ENCODE measurements around the gene LNP1.
"Not testable (repeated sequence)": the region's sequence is repeated elsewhere in the genome, so short reads cannot be mapped to it uniquely, and the experiment has no call there.

The LNP1 gene

DNA sequence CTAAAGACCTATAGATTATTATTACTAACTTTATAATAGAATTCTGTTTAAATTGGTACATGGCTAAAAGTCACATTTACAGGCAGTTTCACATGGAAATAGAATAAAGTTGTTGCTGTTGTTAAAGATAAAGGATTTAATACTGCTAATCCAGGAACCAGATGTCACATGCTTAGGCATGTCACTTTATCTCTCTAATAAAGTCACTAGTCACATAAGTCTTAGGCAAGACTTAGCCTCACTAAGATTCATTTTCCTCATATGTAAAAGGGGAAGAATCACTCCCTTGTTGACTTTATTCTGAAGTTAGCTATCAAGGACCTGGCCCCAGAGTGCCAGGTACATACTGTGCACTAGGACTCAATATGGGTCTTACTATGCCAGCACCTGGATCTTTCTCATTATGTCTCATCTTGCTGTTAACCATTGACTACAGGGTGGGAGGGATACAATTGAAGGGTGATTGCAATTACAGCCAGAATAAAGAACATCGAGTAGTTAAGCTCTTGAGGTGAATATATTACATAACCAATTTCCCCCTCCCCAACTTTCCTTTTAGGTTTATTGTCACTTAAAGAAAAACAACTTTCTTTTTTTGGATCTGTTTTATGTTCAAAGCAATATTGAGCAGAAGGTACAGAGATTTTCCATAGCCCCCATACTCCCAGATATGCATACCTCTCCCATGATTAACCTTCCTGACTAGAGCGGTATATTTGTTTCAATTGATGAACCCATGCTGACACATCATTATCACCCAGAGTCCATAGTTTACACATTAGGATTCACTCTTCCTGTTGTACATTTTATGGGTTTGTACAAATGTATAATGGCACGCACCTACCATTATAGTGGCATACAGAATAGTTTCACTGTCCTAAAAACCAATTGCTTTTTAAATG, 36.6 kb downstream of the LNP1 start:
- DNase-seq, result peak; percentile 82

DNA sequence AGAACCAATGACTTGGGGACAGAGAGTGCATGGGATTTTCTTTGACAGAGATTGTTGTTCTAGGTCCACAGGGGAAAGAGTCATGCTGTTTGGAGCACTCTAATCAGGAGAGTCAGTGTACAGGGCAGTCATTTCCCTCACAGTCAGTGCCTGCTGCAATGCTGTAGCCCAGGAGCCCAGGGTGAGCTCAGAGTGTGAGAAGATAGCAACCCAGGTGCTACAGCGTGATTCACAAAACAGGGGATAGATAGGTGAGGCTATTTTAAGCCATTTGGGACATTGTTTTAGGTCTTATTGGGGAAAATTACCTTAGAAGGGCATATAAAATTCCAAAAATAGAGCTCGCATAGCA, 37.3 kb downstream of the LNP1 start:
- DNase-seq, result no peak

- no peak for DNase-seq
Measured at GRCh38 chr3:100440895-100441294, 39.6 kb downstream of the LNP1 start.

DNA sequence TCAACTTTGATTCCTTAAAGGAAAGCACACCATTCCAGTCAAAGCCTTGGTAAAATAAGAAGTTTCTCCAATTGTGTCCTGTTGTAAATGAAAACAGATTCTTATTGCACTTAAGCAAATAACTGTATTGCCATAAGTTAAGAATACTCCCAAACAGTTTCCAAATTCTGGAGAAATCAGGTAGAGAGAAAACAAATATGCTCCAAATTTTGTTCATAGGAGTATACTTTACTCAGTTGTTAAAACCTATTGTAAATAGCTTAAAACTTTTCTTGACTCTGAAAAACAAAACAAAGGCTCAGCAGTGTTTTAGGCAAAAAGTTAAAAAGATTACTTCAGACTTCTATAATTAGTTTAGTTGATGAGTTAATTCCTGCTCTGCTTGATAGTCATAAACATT, 42.4 kb downstream of the LNP1 start:
- DNase-seq, result no peak

- DNase-seq, result not testable (repeated sequence)
Measured at GRCh38 chr3:100447067-100447466, 45.7 kb downstream of the LNP1 start.

- no peak for DNase-seq
Measured at GRCh38 chr3:100448079-100448478, 46.7 kb downstream of the LNP1 start.

DNA sequence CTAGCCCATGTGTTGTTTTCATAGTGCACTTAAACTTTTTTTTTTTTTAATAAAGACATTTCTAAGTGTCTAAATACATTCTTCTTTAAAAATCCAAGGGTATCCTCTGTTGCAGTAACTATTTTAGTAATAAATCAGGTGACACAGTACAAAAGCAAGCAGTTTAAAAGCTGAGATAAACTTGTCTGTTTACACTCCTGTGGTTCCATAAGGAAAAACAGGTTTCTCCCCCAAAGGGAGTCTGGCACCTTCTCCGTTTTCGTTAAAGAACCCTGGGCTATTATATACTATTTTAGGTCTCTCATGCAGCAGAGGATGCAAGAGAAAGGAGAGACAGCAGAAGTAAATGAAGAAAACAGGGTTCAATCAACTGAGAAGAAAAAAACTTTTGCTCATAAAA, 47.9 kb downstream of the LNP1 start:
- DNase-seq, result no peak

DNA sequence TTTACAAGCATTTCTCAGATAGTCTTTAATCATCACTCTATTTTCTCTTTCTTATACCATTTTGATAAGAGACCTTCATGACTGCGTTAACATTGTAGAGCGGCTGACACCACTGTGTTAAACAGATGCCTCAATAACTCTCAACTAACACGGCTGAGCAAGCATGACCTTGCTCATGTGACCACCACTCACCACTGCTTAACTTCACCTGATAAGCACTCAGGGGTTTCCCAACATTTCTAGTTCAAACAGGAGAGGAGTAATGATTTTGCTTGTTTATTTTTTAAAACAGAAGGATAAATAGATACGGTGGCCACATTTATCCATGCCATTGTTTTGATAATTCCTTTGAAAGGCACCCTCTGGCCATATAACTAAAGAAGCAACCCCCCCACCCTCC, 53.3 kb downstream of the LNP1 start:
- DNase-seq, result no peak

DNA sequence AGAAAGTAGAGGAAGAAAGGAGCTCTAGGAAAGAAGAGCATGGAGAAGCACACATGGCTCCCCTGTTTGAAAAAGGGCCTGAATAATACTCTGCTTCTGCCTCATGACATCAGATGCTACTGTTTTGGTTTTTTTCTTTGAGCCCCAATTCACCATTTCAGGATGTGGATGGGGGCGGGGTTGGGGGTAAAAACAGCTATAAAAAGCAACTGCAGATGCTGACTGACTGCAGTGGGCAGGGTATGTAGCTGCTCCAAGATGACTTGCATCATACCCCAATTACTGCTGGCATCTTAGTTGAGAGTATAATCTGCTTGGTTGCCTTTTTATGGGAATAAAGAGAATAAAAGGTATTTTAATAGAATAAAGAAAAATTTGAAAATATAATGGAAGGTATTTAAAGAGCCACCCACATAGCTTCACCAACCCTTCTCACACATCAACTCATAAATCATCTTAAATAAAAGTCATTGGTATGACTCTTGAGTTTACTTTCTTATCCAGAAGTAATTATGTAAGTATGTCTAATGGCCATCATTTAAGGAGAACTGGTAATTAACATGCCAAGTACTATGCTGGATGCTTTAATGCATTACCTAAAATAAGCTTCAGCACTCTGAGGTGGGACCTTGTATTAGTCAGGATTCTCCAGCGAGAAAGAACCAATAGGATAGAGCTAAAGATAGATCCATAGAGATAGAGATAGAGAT, 54.7 kb downstream of the LNP1 start:
- DNase-seq, result no peak

DNA sequence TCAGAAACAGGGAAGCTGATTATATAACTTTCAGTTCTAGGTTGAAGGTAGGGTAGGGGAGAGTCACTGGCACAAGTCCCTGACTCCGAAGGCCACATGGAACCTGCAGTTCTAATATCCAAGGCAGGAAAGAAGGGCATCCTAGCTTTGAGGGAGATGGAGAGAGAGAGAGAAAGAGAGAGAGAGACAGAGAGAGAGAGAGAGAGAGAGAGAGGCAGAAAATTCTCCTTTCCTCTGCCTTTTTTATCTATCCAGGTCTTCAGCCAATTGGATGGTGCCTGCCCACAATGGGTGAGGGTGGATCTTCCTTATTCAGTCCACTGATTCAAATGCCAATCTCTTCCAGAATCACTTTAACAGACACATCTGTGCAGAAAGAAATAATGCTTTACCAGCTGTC, 55.4 kb downstream of the LNP1 start:
- DNase-seq, result no peak

- DNase-seq, result no peak
Measured at GRCh38 chr3:100457811-100458210, 56.5 kb downstream of the LNP1 start.

- DNase-seq, result no peak
Measured at GRCh38 chr3:100458814-100459213, 57.5 kb downstream of the LNP1 start.

DNA sequence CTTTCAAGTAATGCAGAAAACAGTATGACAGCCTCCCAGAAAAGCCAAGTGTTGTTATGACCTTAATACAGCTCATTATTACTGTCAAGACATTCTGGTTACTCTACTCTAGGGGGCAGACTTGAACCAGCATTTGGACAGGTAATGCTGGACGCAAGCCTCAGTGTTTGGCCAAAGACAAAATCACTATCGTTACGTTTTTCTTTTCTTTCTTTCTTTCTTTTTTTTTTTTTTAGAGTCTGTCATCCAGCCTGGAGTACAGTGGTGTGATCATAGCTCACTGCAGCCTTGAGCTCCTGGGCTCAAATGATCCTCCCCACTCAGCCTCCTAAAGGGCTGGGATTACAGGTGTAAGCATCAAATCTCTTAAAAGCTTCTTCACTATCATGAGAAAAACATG, 61.7 kb downstream of the LNP1 start:
- peak; percentile 84 for DNase-seq

GRCh38 chr3:100463646-100464155, 62.4 kb downstream of the LNP1 start:
- DNase-seq, result no peak

- no peak for DNase-seq
Measured at GRCh38 chr3:100465892-100466777, 64.8 kb downstream of the LNP1 start.

DNA sequence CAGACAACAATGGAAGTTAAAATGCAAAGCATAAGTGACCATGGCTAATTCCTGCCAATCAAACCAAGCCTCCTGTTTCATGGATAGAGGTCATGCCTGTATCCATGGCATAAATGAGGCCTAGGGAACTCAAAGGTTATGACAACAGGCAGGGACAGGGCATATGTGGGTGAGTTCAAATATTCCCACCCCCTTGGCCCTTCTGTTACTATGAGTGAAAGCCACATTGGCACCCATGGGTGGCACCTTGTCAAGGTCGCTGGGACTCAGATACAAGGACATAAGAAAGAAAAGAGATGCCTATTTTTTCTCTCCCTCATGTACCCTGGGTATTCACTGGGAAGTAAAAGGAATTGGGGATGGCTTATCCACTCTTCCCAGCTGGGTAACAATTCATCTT, 65.8 kb downstream of the LNP1 start:
- DNase-seq, result no peak

- no peak for DNase-seq
Measured at GRCh38 chr3:100468676-100469075, 67.3 kb downstream of the LNP1 start.

GRCh38 chr3:100470951-100471350, 69.6 kb downstream of the LNP1 start:
- no peak for DNase-seq

DNA sequence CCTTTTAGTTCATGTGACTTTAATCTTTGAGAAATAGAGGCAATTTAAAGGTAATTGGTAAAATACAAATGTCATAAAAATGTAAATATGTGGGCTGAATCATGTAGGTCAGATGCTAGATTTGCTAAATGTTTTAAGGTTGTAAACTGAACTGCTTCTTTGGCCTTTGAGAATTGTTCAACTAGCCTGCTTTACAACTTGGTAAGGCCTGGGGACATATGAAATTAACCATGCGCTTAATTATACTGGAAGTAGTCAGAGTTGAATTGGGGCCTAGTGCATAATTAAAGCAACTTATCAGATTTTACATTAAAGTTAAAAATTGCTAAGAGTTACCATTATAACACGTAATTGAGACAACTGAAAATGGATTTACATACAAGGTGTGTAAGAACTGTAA, 70.1 kb downstream of the LNP1 start:
- no peak for DNase-seq

GRCh38 chr3:100477851-100478360, 76.6 kb downstream of the LNP1 start:
- DNase-seq, result not testable (repeated sequence)

DNA sequence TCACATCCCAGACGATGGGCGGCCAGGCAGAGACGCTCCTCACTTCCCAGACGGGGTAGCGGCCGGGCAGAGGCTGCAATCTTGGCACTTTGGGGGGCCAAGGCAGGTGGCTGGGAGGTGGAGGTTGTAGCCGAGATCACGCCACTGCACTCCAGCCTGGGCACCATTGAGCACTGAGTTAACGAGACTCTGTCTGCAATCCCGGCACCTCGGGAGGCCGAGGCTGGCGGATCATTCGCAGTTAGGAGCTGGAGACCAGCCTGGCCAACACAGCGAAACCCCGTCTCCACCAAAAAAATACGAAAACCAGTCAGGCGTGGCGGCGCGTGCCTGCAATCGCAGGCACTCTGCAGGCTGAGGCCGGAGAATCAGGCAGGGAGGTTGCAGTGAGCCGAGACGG, 77.2 kb downstream of the LNP1 start:
- DNase-seq, result not testable (repeated sequence)

- no peak for DNase-seq
Measured at GRCh38 chr3:100480081-100480480, 78.7 kb downstream of the LNP1 start.

DNA sequence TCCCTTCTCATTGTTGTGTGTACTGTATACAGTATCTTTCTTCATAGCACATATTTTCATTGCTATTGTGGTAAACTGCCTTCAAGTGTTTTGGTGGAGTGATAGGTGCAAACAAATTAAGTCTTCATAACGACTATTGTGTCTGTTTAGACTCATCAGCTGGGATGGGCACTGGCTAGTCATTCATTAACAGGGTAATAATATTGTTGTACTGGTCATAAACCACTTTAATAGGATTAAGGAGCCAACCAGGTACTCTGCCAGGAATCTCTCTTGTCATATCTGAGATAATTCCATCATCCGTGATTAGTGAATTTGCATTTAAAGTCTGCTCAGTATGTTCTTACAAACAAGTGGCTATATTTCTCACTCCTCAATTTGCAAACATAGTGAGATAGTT, 80.8 kb downstream of the LNP1 start:
- DNase-seq, result no peak

All from hematopoietic multipotent progenitor cell treated with erythropoietin and hydrocortisone succinate and interleukin-3 and kit ligand, for 6 days (in vitro differentiated cells).